CD4-positive, alpha-beta T cell treated with Interleukin-4 for 4 hours (primary cell): ENCODE results near the gene TPGS2.
"Not testable (repeated sequence)": the region's sequence is repeated elsewhere in the genome, so short reads cannot be mapped to it uniquely, and the experiment has no call there.

Experiments
- DNase-seq: peaks from one replicate; pipeline ENCODE4 v3.0.0-alpha.2; 2020

TPGS2 gene

DNA sequence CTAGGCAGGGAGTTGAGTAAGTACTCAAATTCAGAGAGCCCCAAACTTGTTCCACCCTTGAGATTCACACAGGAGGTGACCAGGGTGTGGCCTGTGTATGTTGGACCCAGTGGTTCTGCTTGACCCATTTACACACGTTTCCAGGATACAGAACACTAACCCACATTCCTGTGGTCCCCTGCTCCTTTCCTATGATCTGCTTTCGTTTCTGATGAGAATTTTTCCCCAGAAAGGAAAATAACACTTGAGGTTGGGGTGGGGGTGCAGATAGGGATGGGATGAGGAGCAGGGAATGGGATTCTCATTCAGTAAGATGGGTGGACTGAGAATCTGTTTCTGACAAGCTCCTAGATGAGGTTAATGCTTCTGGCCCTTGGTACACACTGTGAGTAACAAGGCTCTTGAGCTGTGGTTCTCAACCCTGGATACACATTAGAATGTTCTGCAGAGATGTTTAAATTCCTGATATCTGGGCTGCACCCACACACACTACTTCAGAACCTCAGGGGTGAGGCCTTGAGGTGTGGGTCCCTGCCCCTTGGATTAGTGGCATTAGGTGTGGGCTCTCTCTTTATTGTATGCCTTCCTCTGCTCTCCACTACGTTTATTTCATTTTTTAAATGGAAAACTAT, 58.4 kb downstream of the TPGS2 start:
- no peak for DNase-seq

- no peak for DNase-seq
Observed at GRCh38 chr18:36769611-36770314, 59.0 kb downstream of the TPGS2 start.

- no peak for DNase-seq
Observed at GRCh38 chr18:36769172-36769571, 59.6 kb downstream of the TPGS2 start.

- DNase-seq = no peak
Observed at GRCh38 chr18:36766836-36767235, 62.0 kb downstream of the TPGS2 start.

DNA sequence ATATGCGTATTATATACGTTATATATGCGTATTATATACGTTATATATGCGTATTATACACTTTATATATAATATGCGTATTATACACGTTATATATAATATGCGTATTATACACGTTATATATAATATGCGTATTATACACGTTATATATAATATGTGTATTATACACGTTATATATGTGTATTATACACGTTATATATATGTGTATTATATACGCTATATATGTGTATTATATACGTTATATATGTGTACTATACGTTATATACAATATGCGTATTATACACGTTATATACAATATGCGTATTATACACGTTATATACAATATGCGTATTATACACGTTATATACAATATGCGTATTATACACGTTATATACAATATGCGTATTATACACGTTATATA, 65.8 kb downstream of the TPGS2 start:
- DNase-seq = not testable (repeated sequence)

GRCh38 chr18:36762074-36762473, 66.7 kb downstream of the TPGS2 start:
- DNase-seq = no peak

DNA sequence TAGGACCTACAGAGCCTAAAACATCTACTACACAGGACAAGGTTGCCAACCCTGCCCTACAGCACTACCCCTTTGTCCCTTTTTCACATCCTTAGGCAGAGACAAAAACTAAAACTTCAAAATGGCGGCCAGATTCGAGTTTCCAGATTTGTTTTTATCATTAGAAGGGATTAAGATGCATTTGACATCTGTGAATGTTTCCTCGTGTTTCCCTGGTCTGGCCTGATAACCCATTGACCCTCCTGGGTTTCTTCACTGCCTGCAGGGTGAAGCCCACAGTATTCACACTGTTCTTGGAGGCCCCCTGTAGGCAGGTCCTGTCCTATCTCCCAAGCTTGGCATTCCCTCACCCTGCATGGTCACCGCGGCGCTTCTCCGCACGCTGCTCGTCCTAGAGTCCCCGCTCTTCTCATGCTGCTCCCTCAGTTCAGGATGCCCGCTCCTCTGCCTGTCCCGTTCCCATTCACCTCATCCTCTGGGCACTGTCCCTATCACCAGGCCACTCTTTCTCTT, 67.6 kb downstream of the TPGS2 start:
- no peak for DNase-seq

DNA sequence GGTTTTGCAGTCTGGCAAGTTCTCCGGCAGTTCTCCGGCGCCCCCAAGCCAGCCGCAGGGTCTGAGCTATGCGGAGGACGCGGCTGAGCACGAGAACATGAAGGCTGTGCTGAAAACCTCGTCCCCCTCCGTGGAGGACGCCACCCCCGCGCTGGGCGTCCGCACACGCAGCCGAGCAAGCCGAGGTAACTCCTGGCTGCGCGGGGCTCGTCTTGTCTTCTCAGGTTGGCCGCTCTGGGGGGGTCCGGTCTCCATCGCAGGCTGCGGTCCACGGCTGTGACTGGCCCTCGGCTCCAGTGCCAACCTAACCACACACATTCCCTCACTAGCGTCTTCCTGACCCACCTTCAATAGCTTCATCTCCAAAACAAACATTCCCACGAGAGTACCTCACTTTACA, 68.2 kb downstream of the TPGS2 start:
- no peak for DNase-seq

DNA sequence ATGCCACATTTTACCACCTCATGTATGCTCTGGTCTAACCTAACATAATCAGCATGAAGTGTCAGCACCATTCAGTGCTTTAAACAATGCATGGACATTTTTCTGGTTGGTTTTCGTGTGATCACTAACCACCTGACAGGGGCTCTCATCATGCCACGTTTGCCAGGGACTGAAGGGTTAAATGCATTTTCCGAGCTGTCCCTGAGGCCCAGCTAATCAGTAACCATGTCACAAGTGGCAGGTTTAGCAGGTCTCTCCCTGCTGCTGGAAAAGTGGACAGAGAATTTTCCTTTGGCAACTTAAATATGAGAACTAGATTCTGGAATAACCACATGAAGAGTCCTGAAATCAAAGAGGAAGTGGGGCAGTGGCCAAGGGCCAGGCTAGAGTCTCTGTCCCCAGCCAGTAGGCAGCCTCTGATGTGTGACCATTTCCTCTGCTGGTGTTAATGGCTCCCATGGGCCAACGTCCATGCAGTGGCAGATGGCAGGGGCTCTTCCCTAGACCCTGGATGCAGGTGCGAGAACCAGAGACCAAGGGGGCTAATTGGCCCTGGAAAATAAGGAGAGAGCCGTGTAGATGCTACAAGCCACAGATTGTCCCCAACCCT, 69.5 kb downstream of the TPGS2 start:
- DNase-seq = no peak

- DNase-seq = no peak
Observed at GRCh38 chr18:36758623-36759022, 70.2 kb downstream of the TPGS2 start.

GRCh38 chr18:36757991-36758390, 70.8 kb downstream of the TPGS2 start:
- no peak for DNase-seq

GRCh38 chr18:36757081-36757480, 71.7 kb downstream of the TPGS2 start:
- no peak for DNase-seq

- DNase-seq = no peak
Observed at GRCh38 chr18:36756242-36756641, 72.6 kb downstream of the TPGS2 start.

- no peak for DNase-seq
Observed at GRCh38 chr18:36752929-36753865, 75.6 kb downstream of the TPGS2 start.

DNA sequence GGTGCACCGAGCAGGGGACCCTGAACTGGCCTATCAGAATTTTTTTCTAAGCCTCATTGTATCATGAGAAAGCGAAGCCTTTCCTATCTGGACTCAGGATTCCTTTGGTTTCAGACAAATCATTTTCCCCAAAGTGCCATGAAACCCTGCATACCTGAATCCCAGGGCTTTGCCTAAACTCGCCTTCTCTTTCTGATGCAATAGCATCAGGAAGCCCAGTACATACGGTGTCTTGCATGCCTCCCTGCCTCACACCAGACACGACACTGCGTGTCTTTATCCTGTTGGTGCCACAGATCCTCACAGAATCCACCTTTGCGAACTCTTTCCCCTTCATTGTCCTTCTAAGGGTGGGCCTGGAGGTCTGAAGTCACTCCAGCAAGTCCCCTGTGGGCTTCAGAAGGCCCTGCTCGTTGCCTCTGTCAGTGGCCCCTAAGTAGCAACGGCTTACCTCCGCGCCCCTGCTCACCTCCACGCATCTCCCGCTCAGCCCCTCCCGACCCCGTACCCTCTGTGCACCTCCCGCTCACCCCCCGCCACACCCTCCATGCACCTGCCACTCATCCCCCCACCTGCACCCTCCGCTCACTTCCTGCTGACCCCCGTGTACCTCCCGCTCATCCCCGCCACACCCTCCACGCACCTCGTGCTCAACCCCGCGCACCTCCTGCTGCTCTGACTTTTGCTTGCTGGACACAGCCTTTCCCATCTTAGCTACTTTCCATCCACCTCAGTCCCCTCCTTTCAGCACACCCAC, 83.4 kb downstream of the TPGS2 start:
- DNase-seq = no peak

DNA sequence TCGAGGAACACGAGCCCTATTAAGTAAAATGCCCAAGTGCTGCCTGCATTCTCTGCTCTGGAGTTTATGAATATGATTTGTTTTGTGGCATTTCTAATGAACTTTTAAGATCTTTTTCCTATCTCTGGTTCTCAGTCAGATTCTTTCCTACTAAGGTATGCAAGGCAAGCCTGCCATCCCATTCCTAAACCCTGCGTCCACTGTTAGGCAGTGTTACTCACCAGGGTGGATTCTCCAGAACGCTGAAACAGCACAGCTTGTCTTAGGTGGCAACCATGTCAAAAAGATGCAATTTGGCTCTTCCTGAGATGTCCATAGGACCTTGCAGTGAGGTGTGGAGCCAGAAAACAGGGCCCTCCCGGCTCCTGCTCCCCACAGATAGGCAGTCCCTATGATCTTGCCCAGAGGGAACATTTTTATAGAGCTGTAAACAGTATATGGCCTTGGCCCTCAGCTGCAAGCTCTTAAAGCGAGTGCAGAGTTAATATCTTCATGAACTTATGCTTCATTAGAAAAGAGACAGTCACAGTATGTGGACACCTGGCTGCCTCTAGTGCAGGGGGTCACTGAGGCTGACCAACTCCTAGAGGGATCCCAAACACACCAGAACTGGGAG, 84.4 kb downstream of the TPGS2 start:
- no peak for DNase-seq
